ENCODE results near the gene CD248.

- TF ChIP-seq CTCF (conservative IDR thresholded peaks at IDR 0.05 in 1 of 2, IDR thresholded peaks at IDR 0.05 in 1 of 2; ENCODE audit: extremely low read depth in 1 of 2, insufficient read depth in 1 of 2, low read depth in 1 of 2, low read length in 2 of 2) (no peak), EZH2 (IDR thresholded peaks at IDR 0.05; ENCODE audit: borderline replicate concordance, low read length) (no peak)
These were observed 16.5 kb upstream of the CD248 start for GRCh38 chr11:66333220-66333877.
